ENCODE measurements around the gene CMIP.
A peak's percentile ranks its signal among the peaks of the same experiment; 100 is the strongest.

Gene CMIP

GRCh38 chr16:81427219-81427618 is 17.4 kb upstream of the CMIP start:
- no peak overlapping the region for H3K4me3 ChIP-seq (ENCODE audit: low read depth, low read length)
- no peaks in the 10 kb centered on the region for H3K36me3 ChIP-seq (replicated peaks)
- in situ Hi-C loops (cut with HindIII; ENCODE audit: low pct_ligation_motif_present, low sequenced_read_pairs), result no loop called here
- DNase-seq, result no peak
- H3K27me3 ChIP-seq (replicated peaks), result no peaks in the 10 kb centered on the region
- no peak for TF ChIP-seq CTCF (IDR thresholded peaks at IDR 0.05; ENCODE audit: low read depth, low read length, missing control alignments)
- H3K27ac ChIP-seq, result no peak overlapping the region

GRCh38 chr16:81429045-81429521 is 15.5 kb upstream of the CMIP start:
- peak; percentile 78 for TF ChIP-seq CTCF (IDR thresholded peaks at IDR 0.05; ENCODE audit: low read depth, low read length, missing control alignments)
- H3K4me3 ChIP-seq (ENCODE audit: low read depth, low read length), result no peak overlapping the region
- DNase-seq, result peak; percentile 53
- H3K27me3 ChIP-seq (replicated peaks), result no peaks in the 10 kb centered on the region
- H3K36me3 ChIP-seq (replicated peaks), result no peaks in the 10 kb centered on the region
- in situ Hi-C loops (cut with HindIII; ENCODE audit: low pct_ligation_motif_present, low sequenced_read_pairs), result no loop called here
- H3K27ac ChIP-seq, result no peak overlapping the region

GRCh38 chr16:81431554-81432353 is 12.9 kb upstream of the CMIP start:
- TF ChIP-seq CTCF (IDR thresholded peaks at IDR 0.05; ENCODE audit: low read depth, low read length, missing control alignments), result no peak
- Histone ChIP-seq H3K36me3 (replicated peaks) (no peaks in the 10 kb centered on the region), H3K27ac (peak overlapping the region; percentile 4), H3K27me3 (replicated peaks) (no peaks in the 10 kb centered on the region), H3K4me3 (ENCODE audit: low read depth, low read length) (no peak overlapping the region)
- DNase-seq, result peak; percentile 62
- in situ Hi-C loops (cut with HindIII; ENCODE audit: low pct_ligation_motif_present, low sequenced_read_pairs), result no loop called here

GRCh38 chr16:81432937-81433557 is 11.6 kb upstream of the CMIP start:
- no peak for TF ChIP-seq CTCF (IDR thresholded peaks at IDR 0.05; ENCODE audit: low read depth, low read length, missing control alignments)
- DNase-seq, result no peak
- in situ Hi-C loops (cut with HindIII; ENCODE audit: low pct_ligation_motif_present, low sequenced_read_pairs), result no loop called here
- Histone ChIP-seq H3K27me3 (replicated peaks) (no peaks in the 10 kb centered on the region), H3K27ac (no peak overlapping the region), H3K36me3 (replicated peaks) (no peaks in the 10 kb centered on the region), H3K4me3 (ENCODE audit: low read depth, low read length) (no peak overlapping the region)

GRCh38 chr16:81435103-81435502 is 9.5 kb upstream of the CMIP start:
- in situ Hi-C loops (cut with HindIII; ENCODE audit: low pct_ligation_motif_present, low sequenced_read_pairs), result no loop called here
- no peak overlapping the region for H3K4me3 ChIP-seq (ENCODE audit: low read depth, low read length)
- no peak for DNase-seq
- no peak overlapping the region for H3K27ac ChIP-seq
- no peak for TF ChIP-seq CTCF (IDR thresholded peaks at IDR 0.05; ENCODE audit: low read depth, low read length, missing control alignments)
- H3K36me3 ChIP-seq (replicated peaks), result no peaks in the 10 kb centered on the region
- no peaks in the 10 kb centered on the region for H3K27me3 ChIP-seq (replicated peaks)
